HG03039 (cell line): ENCODE data around the gene RHOBTB1.
"Not testable (repeated sequence)": the region's sequence is repeated elsewhere in the genome, so short reads cannot be mapped to it uniquely, and the experiment has no call there.

Experiments
- ATAC-seq: cut with Tn5 transposase; IDR thresholded peaks from one replicate; pipeline ENCODE4 v1.9.1; 2021; ENCODE audit warnings: mild to moderate bottlenecking, moderate library complexity; ENCODE audit not compliant: unreplicated experiment

Gene RHOBTB1

DNA sequence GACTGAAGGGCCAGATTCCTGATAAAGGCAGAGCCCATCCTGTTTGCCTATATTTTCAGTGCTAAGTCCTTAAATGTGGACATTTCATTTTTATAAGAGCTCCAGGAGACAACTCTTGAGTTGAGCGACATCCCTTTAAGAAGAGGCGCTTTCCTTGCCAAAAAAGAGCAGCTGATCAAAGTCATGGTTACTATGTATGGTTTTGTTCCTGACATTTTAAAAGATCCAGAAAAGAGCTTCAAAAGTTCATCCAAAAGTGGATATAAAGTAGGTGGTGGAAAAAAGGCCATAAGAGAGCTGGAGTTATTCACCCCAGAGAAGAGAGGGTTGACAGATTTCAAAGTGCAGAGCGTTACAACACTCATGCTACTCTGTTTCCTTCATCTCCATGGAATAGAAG, 36.7 kb downstream of the RHOBTB1 start:
- no peak for ATAC-seq

DNA sequence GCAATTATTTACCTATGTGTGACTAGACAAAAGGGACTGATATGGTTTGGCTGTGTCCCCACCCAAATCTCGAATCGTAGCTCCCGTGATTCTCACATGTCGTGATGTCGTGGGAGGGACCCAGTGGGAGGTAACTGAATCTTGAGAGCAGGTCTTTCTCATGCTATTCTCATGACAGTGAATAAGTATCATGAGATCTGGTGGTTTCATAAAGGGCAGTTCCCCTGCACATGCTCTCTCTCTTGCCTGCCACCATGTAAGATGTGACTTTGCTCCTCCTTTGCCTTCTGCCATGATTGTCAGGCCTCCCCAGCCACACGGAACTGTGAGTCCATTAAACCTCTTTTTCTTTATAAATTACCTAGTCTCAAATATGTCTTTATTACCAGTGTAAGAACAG, 37.2 kb downstream of the RHOBTB1 start:
- ATAC-seq: not testable (repeated sequence)

DNA sequence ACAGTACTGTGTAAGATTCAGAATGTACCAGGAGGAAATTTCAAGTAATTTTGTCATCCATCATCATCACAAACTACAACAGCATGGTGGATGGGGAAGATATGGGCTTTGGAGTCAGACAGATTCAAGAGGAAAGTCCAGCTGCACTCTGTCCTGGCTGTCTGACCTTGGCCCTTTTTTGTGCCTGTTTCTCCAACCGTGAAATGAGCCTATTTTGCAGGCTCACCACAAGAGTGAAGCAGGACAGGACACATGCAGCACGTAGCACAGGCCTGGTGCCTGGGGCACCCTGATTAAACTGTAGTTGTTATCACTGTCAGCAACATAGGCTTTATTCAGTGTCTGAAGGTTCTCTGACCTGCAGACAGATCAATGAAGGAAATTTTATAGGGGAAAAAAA, 37.6 kb downstream of the RHOBTB1 start:
- no peak for ATAC-seq

DNA sequence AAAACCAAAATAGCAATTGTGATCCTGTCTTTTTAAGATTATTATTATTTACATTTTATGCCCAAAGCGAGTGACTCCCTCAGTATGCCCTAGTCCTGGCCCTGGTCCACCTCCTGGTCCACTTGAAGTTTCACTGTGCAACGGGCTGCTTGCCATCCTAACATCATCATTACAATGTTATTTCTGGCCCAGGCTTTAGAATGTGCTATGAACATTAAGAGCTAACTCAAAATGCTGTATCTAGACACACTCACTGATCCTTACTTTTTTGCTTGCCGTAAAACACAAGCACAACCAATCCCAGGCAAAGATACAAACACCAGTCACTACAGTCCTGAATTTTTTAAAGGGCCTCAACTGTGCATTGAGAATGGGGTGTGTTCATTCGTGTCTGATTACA, 38.4 kb downstream of the RHOBTB1 start:
- ATAC-seq: no peak

DNA sequence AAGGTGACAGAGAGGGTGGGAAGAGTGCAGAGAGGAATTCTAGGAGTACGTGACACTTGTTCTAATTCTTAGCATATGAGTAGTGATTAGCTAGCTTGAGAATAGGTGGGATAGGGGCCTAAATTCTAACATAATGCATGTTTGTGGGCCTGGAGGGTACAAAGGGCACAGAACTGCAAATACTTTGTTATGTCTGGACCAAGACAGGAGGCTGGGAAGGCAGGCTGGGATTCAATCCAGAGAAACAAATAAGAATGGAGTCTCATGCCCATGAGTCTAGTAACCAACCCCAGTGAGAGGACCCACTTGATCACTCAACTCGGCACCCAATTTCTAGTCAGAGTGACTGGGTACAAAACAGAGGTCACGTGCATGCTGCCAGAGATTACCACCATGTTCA, 40.9 kb downstream of the RHOBTB1 start:
- ATAC-seq: no peak

DNA sequence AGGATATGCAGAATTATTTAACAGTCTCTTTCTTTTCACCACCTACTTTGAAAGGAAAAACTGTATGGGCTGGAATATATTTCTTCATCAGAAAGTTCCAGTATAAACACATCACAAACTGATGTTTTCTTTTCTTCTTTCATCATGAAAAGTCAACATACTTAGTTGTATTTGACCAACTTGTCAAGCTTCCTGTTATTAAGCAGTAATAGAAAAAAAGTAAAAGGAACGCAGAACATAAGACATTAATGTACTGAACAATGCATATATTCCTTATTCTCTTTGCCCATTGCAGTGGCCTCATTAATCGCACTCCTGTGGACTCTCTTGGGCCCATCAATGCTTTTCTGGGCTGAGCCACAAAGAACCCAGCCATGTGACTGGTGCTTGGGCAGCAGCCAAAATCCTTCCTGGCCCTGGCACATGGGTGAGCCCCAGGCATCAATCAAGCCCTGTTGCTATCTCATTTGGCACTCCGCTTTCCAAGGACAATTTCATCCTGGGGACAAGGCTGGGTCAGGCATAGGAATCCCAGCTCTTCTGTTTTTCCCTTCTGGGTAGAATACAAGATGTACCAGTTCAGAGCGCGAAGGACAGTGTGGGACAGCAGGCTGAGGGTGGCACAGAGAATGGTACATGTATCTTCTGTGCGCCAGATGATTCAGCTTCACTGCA, 42.3 kb downstream of the RHOBTB1 start:
- ATAC-seq: no peak

DNA sequence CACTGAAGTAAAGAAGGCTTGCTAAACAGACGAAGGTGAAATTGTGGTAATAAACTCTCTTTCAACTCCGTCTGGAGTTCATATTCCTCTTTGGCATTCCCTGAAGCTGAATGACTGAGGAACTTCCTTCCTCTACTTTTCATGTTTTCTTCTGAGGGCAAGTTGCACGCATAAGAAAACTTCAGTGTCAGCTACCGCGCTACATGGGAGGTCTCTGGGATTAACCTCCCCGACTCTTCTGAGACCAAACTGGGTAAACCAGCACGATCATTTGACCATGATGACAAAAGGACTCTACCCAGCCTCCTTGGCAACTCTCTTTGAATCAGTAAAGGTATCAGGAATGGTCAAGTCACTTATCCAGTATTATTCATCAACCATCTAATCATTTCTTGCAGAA, 44.7 kb downstream of the RHOBTB1 start:
- ATAC-seq: no peak

DNA sequence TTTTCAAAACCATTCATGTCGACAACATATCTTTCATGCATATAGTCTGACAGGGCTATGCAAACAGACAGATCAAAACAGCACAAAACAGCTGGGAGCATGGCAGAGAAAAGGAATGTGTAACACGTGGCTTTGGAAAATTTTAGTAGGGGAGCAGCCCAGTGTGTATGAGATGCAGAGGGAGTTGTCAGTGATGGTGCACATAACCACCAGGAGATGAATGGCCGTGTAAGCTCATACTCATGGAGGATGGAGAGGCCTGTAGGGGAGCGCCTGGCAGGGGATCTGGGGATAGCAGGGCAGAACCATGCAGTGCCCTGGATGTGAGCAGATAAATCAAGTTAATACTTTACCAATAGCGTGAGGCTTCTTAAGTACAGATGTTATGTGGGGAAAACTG, 45.7 kb downstream of the RHOBTB1 start:
- no peak for ATAC-seq

DNA sequence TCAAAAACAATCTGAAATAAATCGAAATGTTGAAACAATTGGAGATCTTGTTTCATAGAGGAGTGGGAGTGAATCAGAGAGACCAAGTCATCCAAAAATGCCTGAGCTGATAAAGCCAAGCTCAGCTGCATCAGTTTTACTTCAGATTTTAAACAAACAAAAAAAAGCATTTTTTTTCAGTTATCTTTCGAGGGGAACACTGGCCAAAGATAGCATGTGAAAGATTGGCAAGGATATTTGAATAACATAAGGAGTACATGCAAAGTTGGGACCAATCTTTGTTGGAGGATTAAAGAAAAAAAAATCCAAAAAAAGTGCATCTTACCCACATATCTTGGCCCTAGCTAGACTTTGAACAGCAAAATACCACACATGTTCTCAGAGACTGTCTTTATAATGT, 47.2 kb downstream of the RHOBTB1 start:
- no peak for ATAC-seq

DNA sequence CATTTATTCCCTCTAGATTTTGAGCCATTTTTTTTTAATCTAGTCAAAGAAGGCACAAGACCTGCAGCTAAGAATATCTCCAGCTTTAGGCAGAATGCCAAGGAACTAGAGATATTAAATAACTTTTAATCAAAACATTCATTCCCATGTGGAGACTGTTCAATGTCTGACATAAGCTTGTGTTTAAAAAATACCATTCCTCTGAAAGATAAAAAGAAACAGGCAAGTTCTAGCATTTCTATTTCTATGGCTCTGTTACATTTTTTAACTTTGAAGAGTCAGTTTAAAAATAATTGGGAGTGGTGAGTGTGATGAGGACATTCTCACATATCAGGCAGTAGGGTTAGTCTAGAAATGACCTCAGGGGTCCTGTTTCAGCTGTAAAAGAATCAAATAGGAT, 48.0 kb downstream of the RHOBTB1 start:
- ATAC-seq: no peak

DNA sequence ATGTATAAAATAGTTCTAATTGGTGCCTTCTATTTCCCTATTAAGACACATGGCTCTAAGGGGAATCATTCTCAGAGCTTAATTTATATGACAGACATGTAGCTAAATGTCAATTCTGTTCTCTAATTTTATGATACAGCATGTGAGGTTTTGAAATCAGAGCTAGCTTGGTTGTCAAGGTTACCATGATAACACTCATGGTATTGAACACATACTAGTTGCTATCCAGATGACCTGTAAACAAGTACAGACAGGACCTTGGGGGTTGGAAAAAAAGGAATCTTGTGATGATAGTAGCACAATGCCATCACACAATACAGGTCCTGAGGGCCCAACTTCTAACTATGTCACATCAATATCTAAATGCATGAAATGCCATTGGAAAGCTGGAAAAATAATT, 49.2 kb downstream of the RHOBTB1 start:
- no peak for ATAC-seq

DNA sequence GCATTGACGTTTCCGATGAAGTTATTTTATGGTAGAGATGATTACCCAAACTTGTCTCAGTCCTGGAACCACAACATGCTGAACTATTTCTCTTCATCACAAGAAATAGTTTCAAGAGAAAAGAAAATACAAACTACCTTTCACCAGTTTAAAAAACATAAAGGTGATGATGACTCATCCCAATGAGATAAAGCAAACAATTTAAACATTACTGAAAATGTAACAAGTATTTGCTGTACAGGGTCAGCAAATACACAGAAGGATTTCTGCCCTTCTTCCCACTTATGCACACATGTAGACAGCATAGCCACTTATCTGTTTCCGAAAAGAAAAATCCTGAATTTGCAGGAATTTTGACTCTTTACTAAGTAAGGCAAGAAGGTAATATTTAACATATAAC, 50.8 kb downstream of the RHOBTB1 start:
- ATAC-seq: no peak

DNA sequence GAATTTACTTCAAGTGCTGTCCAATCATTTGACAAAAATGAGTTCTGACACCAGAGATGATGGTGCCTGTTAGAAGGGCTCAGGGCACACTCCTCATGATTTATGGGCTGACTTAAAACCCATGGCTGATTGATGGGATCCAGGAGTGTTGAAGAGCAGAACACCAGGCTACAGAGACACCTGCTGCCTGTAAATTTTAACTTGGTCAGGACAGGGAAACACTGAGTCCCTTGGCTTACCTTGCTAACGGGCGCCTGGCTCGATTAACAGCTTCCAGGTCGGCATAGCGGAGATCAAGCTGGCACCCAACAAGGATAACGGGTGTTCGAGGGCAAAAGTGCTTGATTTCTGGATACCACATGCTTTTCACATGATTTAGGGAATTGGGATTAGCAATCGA, 51.4 kb downstream of the RHOBTB1 start:
- no peak for ATAC-seq

DNA sequence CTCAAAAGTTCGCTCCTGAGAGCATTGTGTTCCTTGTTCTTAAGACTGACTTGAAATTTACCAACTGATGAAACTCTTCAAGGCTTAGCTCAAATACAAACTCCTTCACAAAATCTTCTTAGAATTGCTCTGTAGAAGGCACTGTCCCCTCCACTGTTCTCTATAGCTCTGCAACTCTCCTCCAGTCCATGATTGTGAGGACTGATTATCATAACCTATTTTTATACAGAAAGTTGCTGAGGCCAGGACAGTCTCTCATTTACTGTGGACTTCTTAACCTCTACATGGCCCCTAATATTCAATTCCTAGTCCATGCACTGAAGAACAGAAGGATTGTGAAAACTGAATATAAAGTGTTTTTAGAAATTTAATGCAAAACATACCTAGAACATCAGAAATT, 53.2 kb downstream of the RHOBTB1 start:
- ATAC-seq: no peak

DNA sequence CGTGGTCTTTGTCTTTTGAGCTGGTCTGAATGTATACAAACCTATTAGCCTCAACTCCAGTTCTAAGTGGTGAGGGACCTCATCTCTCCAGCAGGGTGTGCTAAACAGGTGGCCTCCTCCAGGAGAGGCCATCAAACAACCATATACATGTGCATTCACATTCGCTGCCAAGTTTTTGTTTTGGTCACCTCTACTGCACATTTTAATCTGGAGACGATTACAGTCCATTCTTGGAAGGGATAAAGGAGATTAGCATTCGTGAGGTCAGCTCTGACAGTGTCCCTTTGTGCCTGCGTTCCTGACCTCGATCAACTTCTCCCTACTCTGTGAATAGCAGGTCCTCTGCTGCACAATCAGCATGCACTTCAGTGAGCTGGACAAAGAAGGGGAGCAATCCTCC, 60.8 kb downstream of the RHOBTB1 start:
- ATAC-seq: no peak

DNA sequence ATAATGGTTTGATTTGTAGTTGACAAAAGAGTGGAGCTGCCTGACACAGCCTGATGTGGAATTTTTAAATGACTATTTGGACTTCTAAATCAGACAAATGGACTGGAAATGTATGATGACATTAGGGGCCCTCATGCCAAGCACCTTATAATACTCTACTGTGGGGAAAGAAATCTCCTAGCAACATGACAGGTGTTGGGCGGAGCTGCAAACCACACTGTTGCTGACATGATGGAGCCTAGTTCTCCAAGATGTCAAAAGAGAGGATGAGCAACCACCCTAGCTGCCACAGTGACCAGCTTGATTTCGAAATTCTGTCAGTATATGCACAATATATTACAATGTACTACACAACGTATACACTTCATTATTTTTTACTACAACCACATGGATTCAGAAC, 65.8 kb downstream of the RHOBTB1 start:
- no peak for ATAC-seq

DNA sequence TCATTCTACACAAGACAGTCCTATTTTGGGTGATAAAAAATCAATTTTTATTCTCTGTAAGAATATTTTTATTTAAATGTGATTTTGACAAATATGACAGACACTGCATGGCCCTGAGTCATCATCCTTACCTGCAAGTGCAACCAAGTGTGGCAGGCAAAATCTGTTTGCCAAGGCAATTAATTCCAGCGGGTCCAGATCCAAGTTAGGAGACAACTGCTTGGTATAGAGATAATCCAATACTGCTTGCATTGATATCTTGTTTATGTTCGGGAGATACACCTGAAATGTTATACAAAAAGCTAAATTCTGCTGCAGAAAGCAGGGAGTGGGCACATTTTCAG, 66.2 kb downstream of the RHOBTB1 start:
- no peak for ATAC-seq

DNA sequence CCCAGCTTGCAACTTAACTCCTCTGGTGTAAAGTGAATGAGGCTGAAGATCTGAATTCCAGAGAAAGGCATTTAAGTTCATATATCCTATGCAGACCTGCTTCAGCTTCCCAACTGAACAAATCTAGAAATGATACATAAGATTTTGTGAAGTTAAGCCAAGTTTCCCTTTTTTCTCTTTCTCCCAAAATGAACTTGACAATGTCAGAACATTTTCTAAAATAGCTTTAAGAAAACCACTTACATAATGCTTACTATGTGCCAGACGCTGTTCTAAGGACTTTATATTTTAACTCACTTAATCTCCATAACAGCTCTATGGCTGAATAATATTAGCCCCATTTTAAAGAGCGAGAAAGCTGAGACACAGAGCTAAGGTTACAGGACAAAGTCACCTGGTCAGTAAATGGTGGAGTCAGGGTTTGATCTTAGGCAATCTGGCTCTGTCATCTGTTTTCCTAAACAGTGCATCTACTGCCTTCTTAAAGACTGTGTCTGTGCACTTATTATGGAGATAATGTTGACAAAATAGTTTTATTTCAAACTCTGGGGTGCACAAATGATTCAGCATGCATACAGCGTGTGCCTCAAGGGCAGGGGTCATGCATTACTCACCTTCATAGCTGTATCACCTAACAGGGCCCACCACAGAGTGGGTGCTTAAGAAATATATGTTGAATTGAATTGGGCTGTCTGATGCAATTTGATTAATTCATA, 66.8 kb downstream of the RHOBTB1 start:
- ATAC-seq: no peak

DNA sequence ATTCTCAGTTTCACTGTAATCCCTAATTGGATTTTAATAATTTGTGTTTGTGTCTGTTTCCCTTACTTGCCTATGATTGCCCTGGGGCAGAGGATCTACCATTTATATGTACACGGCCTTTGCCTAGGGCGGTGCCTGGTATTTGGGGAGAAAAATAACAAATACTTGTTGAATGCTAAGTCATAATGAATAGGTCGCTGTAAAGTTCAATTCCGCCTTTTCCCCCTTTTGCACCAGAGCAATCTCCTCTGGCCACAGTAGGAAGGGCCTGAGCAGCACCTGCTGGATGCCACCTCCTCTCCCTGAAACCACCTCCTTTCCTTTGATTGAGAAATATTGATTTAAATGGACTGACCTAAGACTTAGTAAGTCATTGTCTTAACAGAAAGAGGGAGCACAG, 70.2 kb downstream of the RHOBTB1 start:
- ATAC-seq: no peak

DNA sequence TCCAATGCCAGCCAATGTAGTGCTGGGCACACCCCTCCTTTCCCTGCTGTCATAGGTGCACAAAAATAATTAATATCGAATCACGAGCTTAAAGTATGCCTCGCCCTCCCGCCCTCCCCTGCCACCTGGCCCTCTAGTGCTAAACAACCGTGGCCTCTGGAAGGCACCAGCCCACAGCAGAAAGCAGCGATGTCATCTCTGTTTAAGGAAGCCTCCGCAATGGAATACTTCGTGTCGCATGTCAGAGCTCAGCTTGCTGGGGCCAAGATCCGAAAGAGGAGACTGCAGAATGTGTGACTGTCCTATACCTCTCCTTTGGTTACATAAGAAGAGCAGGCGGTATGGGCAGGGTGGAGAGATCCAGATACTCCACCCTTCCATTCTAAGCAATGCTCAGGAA, 71.5 kb downstream of the RHOBTB1 start:
- ATAC-seq: no peak

DNA sequence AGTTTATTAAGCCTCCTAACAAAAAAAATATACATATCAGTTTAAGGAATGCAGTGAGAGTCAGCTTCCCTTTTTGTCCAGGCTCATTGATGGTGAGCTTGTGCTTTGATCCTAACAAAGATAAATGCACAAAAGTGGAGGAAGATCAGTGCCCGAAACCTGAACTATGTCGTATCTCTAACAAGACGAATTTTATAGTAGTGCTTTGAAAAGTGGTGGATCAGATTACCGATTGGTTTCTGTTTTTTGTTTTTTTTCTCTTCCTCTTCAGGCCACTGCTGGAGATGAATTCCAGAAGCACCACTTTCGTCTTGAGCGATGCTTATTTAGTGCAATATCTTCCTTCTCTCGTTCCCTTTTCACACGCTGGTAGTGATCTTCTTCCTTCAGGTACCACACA, 72.8 kb downstream of the RHOBTB1 start:
- no peak for ATAC-seq

DNA sequence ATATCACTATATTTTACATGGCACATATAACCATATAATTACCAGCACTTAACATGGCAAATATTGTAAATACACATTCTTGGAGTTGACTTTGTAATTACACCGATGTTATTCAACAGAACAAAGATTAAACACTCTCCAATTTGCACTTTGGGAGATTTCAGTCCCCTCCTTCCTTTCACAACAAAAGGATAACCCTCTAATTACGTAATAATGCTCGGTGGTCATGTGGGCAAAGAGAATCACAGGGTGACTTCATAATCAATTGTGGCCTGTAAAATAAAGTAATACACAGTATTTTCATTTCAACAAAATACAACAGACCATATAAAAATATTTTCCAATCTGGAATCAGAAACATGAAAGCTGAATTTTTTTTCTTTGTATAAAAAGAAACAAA, 73.2 kb downstream of the RHOBTB1 start:
- no peak for ATAC-seq

DNA sequence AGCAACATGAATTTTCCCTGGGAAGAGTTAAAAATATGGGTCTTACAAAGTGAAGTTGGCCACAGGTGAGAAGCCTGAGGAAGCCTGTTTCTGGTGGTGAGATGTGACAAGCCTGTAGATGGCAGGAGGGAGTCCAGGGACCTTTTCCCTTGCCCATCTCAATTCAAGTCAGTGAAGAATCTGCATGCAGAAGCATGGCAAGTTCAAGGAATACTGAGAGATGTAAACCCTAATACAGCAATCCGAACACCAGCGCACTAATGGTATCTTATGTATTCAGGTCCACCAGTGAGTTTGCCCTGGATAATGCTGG, 73.6 kb downstream of the RHOBTB1 start:
- no peak for ATAC-seq
